Nephron (organoid): Measurements from ENCODE around the gene TMEM63A.
A peak's percentile ranks its signal among the peaks of the same experiment; 100 is the strongest.
"Not testable (repeated sequence)": the region's sequence is repeated elsewhere in the genome, so short reads cannot be mapped to it uniquely, and the experiment has no call there.

Source experiments
- H3K27ac Mint-ChIP-seq, 3 experiments: 2 replicates each; pipeline ENCODE4 v1.8.0; 2020; ENCODE audit warnings: mixed read lengths in 3 of 3, mild to moderate bottlenecking in 2 of 3, moderate library complexity in 1 of 3
- H3K27me3 Mint-ChIP-seq: 2 replicates; pipeline ENCODE4 v1.8.0; 2021; ENCODE audit warnings: low read depth, mild to moderate bottlenecking, moderate library complexity, mixed read lengths
- H3K36me3 Mint-ChIP-seq: 2 replicates; pipeline ENCODE4 v1.8.0; 2020; ENCODE audit warnings: low read depth, mixed read lengths
- H3K4me1 Mint-ChIP-seq: 2 replicates; pipeline ENCODE4 v1.8.0; 2020; ENCODE audit warnings: mixed read lengths
- H3K4me3 Mint-ChIP-seq, 3 experiments: 2 replicates each; pipeline ENCODE4 v1.8.0; 2020; ENCODE audit warnings: mild to moderate bottlenecking in 3 of 3, mixed read lengths in 3 of 3, moderate library complexity in 2 of 3
- H3K9me3 Mint-ChIP-seq: 2 replicates; pipeline ENCODE4 v1.8.0; 2020; ENCODE audit warnings: mixed read lengths
- TF ChIP-seq, protein P1 (sequence below), 3 experiments: fragments of 200-600 bp; sonication (generic); IDR thresholded peaks; one replicate each; pipeline ENCODE4 v1.5.0; 2021; ENCODE audit warnings: antibody characterized with exemption in 3 of 3; ENCODE audit not compliant: unreplicated experiment in 3 of 3

Gene TMEM63A

DNA sequence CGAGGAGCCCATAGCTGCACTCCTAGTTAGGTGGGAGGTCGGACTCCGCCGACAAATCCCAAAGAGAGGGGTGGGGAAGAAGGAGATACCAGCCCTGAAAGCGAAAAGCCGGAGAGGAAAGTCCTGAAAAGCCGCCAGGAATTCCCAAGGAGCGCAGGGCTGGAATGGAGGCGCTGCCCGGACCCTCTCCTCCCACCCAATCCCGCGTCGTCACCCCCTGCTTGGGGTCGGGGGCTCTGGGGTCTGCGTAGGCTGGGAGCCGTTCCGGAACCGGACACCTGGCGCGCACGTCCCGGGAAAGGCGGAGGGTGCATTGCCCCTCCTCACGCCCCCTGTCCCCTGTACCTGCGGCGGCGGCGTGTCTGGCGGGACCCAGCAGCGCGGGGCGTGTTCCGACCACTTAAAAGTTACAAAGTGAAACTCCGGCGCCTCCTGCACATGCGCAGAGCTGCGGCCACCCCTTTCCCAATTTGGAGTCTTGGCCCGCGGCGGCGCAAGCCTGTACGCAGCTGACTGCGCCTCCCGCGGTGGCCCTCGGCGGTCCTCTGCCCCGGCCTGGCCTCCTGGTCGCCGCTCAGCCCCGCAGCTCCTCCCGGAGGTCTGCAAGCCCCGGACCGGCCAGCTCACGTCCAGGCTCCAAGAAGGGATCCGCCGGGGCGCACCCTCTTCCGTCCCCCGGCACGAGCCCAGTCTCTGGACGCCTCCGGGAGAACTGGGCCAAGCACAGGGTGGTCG, at the start of gene TMEM63A:
Gene TMEM63A (minus strand): TSS at position 422 of the 735 bp plus-strand sequence. CDS start 4,800 bp downstream, outside the sequence.
- H3K4me3 Mint-ChIP-seq = peak within 1 kb of the TSS; percentile 87 to 95 (median 94)
- H3K36me3 Mint-ChIP-seq = no peaks in the 10 kb centered on the region
- no peaks in the 10 kb centered on the region for H3K9me3 Mint-ChIP-seq
- no peaks in the 10 kb centered on the region for H3K27me3 Mint-ChIP-seq
- H3K27ac Mint-ChIP-seq = peak within 1 kb of the TSS; percentile 86 to 96 (median 90)
- peaks cover 41% of the 10 kb centered on the region for H3K4me1 Mint-ChIP-seq
- TF ChIP-seq, protein P1, sequence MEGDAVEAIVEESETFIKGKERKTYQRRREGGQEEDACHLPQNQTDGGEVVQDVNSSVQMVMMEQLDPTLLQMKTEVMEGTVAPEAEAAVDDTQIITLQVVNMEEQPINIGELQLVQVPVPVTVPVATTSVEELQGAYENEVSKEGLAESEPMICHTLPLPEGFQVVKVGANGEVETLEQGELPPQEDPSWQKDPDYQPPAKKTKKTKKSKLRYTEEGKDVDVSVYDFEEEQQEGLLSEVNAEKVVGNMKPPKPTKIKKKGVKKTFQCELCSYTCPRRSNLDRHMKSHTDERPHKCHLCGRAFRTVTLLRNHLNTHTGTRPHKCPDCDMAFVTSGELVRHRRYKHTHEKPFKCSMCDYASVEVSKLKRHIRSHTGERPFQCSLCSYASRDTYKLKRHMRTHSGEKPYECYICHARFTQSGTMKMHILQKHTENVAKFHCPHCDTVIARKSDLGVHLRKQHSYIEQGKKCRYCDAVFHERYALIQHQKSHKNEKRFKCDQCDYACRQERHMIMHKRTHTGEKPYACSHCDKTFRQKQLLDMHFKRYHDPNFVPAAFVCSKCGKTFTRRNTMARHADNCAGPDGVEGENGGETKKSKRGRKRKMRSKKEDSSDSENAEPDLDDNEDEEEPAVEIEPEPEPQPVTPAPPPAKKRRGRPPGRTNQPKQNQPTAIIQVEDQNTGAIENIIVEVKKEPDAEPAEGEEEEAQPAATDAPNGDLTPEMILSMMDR (IDR thresholded peaks at IDR 0.05; ENCODE audit: unreplicated experiment in 3 of 3) = peak in 2 of 3 experiments; percentile 21 to 28

DNA sequence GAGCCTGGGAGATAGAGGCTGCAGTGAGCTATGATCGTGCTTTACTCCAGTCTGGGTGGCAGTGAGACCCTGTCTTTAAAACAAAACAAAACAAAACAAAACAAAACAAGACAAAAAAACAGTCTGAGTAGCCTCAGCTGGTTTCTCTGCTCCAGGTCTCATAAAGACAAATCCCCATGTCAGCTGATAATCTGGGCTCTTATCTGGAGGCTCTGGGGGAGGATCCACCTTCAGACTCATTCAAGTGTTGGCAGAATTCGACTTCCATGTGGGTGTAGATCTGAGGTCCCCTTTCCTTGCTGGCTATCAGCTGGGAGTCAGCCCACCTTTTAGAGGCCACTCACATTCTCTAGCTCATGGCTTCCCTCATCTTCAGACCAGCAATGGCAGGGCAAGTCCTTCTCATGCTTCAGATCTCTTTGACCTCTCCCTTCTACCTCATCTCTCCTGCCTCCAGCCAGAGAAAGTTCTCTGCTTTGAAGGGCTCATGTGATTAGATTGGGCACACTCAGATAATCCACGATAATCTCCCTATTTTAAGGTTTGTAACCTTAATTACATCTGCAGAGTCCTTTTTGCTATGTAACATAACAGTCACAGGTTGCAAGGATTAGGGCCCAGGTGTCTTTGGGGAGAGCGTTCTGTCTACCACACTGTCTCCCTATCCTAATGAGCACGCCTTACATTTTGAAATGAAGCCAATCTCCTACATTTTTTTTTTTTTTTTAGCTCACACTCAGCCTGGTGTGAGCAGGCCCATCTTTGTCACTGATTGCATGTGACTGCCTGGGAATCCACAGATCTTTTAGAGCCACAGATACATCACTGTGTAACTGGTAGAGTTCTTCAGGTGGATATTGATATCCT, 49.3 kb upstream of the TMEM63A start:
- peaks cover 14% of the 10 kb centered on the region for H3K4me1 Mint-ChIP-seq
- no peaks in the 10 kb centered on the region for H3K27me3 Mint-ChIP-seq
- TF ChIP-seq, protein P1 (IDR thresholded peaks at IDR 0.05; ENCODE audit: unreplicated experiment in 3 of 3) = no peak
- no peaks in the 10 kb centered on the region for H3K9me3 Mint-ChIP-seq
- H3K36me3 Mint-ChIP-seq = no peaks in the 10 kb centered on the region
- peak overlapping the region; percentile 14 to 40 (median 26) for H3K27ac Mint-ChIP-seq
- no peak overlapping the region for H3K4me3 Mint-ChIP-seq

DNA sequence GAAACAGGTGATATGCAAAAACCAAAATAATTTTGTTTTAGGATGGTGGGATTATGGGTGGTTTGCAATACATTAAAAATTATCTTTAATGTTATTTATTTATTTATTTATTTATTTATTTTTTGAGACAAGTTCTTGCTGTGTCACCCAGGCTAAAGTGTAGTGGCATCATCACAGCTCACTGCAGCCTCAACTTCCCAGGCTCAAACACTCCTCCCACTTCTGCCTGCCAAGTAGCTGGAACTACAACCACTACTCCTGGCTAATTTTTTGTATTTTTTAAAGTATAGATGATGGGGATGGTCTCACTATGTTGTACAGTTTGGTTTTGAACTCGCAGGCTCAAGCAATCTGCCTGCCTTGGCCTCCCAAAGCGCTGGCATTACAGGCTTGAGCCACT, 48.4 kb upstream of the TMEM63A start:
- H3K36me3 Mint-ChIP-seq = no peaks in the 10 kb centered on the region
- no peaks in the 10 kb centered on the region for H3K27me3 Mint-ChIP-seq
- peak overlapping the region in 1 of 3 experiments; percentile 14 for H3K27ac Mint-ChIP-seq
- no peaks in the 10 kb centered on the region for H3K9me3 Mint-ChIP-seq
- no peak overlapping the region for H3K4me3 Mint-ChIP-seq
- TF ChIP-seq, protein P1 (IDR thresholded peaks at IDR 0.05; ENCODE audit: unreplicated experiment in 3 of 3) = no peak
- peaks cover 11% of the 10 kb centered on the region for H3K4me1 Mint-ChIP-seq

DNA sequence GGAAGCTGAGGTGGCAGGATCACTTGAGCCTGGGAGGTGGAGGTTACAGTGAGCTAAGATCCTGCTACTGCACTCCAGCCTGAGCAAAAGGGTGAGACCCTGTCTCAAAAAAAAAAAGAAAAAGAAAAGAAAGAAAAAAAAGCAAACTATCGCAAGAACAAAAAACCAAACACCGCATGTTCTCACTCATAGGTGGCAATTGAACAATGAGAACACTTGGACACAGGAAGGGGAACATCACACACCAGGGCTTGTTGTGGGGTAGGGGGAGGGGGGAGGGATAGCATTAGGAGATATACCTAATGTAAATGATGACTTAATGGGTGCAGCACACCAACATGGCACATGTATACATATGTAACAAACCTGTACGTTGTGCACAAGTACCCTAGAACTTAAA, 47.3 kb upstream of the TMEM63A start:
- H3K9me3 Mint-ChIP-seq, H3K27ac Mint-ChIP-seq, H3K36me3 Mint-ChIP-seq, H3K27me3 Mint-ChIP-seq, H3K4me3 Mint-ChIP-seq: not testable (repeated sequence)
- peaks cover 11% of the 10 kb centered on the region for H3K4me1 Mint-ChIP-seq

DNA sequence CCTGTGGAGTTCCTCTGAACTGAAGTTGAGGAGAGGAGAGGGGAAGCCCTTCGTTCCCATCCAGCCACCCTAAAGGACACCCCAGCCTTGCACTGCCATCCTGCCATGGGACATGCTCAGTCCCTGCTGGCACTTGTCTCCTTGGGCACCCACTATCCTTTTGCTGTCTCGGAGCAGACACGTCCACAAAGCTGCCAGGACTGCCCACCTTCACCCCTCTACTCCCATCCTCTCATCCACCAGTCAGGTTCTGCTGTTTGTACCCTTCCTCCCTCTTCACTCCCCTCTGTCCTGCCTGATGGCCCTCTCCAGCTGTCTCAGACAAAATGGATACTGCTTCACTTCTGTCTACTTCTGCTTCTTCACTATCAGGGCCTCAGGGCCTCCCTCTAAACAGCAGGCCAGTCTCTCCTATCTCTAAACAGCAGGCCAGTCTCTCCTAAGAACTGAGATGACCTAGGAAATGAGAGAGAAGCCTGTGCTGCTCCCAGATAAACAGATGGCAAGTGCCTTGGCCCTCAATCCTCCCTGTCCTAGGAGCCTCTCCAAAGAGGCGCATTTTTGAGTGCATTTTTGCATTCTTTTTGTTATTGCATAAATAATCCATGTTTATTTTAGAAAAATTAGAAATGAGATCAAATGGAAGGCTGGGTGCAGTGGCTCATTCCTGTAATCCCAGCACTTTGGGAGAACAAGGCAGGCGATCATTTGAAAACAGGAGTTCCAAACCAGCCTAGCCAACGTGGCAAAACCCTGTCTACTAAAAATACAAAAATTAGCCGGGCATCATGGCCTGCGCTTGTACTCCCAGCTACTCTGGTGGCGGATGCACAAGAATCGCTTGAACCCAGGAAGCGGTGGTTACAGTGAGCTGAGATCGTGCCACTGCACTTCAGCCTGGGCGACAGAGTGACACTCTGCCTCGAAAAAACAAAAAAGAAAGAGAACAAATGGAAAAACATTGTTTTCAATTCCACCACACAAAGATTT, 46.3 kb upstream of the TMEM63A start:
- Mint-ChIP-seq H3K9me3 (no peaks in the 10 kb centered on the region), H3K27ac (peak overlapping the region in 1 of 3 experiments; percentile 25), H3K36me3 (no peaks in the 10 kb centered on the region), H3K4me3 (no peak overlapping the region), H3K27me3 (no peaks in the 10 kb centered on the region), H3K4me1 (peaks cover 11% of the 10 kb centered on the region)
- TF ChIP-seq, protein P1 (IDR thresholded peaks at IDR 0.05; ENCODE audit: unreplicated experiment in 3 of 3) = no peak
